GM23338 (cell line): ENCODE measurements around the gene STK4. TPM values are rescaled to one million over a fixed set of nuclear protein-coding genes. Genes with fewer than 3 reads are reported as not detected.

Experiments
- ATAC-seq: fragments of 200-7000 bp; cut with Tn5 transposase; 3 replicates; pipeline ENCODE4 v1.9.1; 2020
- DNase-seq: peaks from one replicate; pipeline ENCODE4 v3.0.0-alpha.2; 2015; ENCODE audit warnings: low spot score
- H2AFZ ChIP-seq: fragments of 200-600 bp; sonication (generic); 2 replicates; pipeline ENCODE4 v1.8.0; 2016; ENCODE audit warnings: antibody characterized with exemption, mild to moderate bottlenecking, moderate library complexity
- H3F3A ChIP-seq: fragments of 200-600 bp; sonication (generic); replicated peaks from 2 replicates; pipeline ENCODE4 v1.8.0; 2017; ENCODE audit warnings: antibody characterized with exemption, mixed run types, low read depth
- H3K27ac ChIP-seq: fragments of 200-600 bp; sonication (generic); 2 replicates; pipeline ENCODE4 v1.6.1; 2016; ENCODE audit warnings: low read depth
- H3K27me3 ChIP-seq: fragments of 200-600 bp; sonication (generic); 2 replicates; pipeline ENCODE4 v1.8.0; 2016; ENCODE audit warnings: mild to moderate bottlenecking, mixed run types, moderate library complexity; ENCODE audit not compliant: insufficient read depth
- H3K36me3 ChIP-seq: fragments of 200-600 bp; sonication (generic); 2 replicates; pipeline ENCODE4 v1.8.0; 2016; ENCODE audit warnings: mild to moderate bottlenecking; ENCODE audit not compliant: insufficient read depth
- H3K4me1 ChIP-seq: fragments of 200-600 bp; sonication (generic); 2 replicates; pipeline ENCODE4 v1.8.0; 2016; ENCODE audit warnings: mild to moderate bottlenecking, moderate library complexity; ENCODE audit not compliant: insufficient read depth
- H3K4me2 ChIP-seq: fragments of 200-600 bp; sonication (generic); 2 replicates; pipeline ENCODE4 v1.7.1; 2017; ENCODE audit warnings: mixed run types
- H3K4me3 ChIP-seq: fragments of 200-600 bp; sonication (generic); 2 replicates; pipeline ENCODE4 v1.6.1; 2016; ENCODE audit warnings: mixed run types
- H3K79me2 ChIP-seq: fragments of 200-600 bp; sonication (generic); replicated peaks from 2 replicates; pipeline ENCODE4 v1.8.0; 2017; ENCODE audit warnings: mild to moderate bottlenecking; ENCODE audit not compliant: insufficient read depth
- H3K9me2 ChIP-seq: fragments of 200-600 bp; sonication (generic); 2 replicates; pipeline ENCODE4 v1.8.0; 2017; ENCODE audit not compliant: insufficient read depth
- H4K20me1 ChIP-seq: fragments of 200-600 bp; sonication (generic); replicated peaks from 2 replicates; pipeline ENCODE4 v1.8.0; 2017; ENCODE audit warnings: mild to moderate bottlenecking; ENCODE audit not compliant: insufficient read depth
- H3K27ac Mint-ChIP-seq: 2 replicates; pipeline ENCODE4 v1.8.0; 2020; ENCODE audit warnings: inconsistent platforms, mild to moderate bottlenecking, moderate library complexity, mixed read lengths
- H3K27me3 Mint-ChIP-seq: 3 replicates; pipeline ENCODE4 v1.8.0; 2022; ENCODE audit warnings: low read depth, mild to moderate bottlenecking, moderate library complexity, mixed read lengths, inconsistent platforms; ENCODE audit not compliant: insufficient read depth, poor library complexity
- H3K36me3 Mint-ChIP-seq: 3 replicates; pipeline ENCODE4 v1.8.0; 2021; ENCODE audit warnings: low read depth, mild to moderate bottlenecking, inconsistent platforms, moderate library complexity, mixed read lengths
- H3K4me1 Mint-ChIP-seq: 3 replicates; pipeline ENCODE4 v1.8.0; 2020; ENCODE audit warnings: mild to moderate bottlenecking, inconsistent platforms, mixed read lengths
- H3K4me3 Mint-ChIP-seq: 3 replicates; pipeline ENCODE4 v1.8.0; 2021; ENCODE audit warnings: moderate library complexity, mild to moderate bottlenecking, inconsistent platforms, mixed read lengths
- H3K9me3 Mint-ChIP-seq: 3 replicates; pipeline ENCODE4 v1.8.0; 2020; ENCODE audit warnings: moderate library complexity, mild to moderate bottlenecking, inconsistent platforms, mixed read lengths
- CREB1 ChIP-seq: fragments of 250-450 bp; sonication (Bioruptor Pico); IDR thresholded peaks from 2 replicates; pipeline ENCODE4 v1.5.0; 2020; ENCODE audit warnings: low read depth, mild to moderate bottlenecking, moderate library complexity
- CTCF ChIP-seq, 2 experiments: fragments of 200-600 bp in 1 of 2; sonication (generic) in 1 of 2; conservative IDR thresholded peaks; 2 replicates each; pipeline versions ENCODE4 v1.5.1 to v1.6.1; 2016 to 2017; ENCODE audit warnings: antibody characterized with exemption in 2 of 2, low read depth in 2 of 2, mild to moderate bottlenecking in 2 of 2, moderate library complexity in 1 of 2
- ETS1 ChIP-seq: IDR thresholded peaks from 2 replicates; pipeline ENCODE4 v1.6.1; 2016; ENCODE audit warnings: antibody characterized with exemption
- EZH2 ChIP-seq: fragments of 200-600 bp; sonication (generic); IDR thresholded peaks from one replicate; pipeline ENCODE4 v1.8.0; 2017; ENCODE audit warnings: antibody characterized with exemption, mild to moderate bottlenecking, low read depth; ENCODE audit not compliant: unreplicated experiment
- EZH2phosphoT487 ChIP-seq: fragments of 200-600 bp; sonication (generic); IDR thresholded peaks from one replicate; pipeline ENCODE4 v1.8.1; 2018; ENCODE audit warnings: antibody characterized with exemption; ENCODE audit not compliant: unreplicated experiment
- NANOG ChIP-seq: IDR thresholded peaks from 2 replicates; pipeline ENCODE4 v1.6.1; 2016; ENCODE audit warnings: antibody characterized with exemption, borderline replicate concordance
- POLR2AphosphoS5 ChIP-seq: IDR thresholded peaks from 2 replicates; pipeline ENCODE4 v1.6.1; 2016; ENCODE audit warnings: antibody characterized with exemption, low read depth
- REST ChIP-seq: IDR thresholded peaks from one replicate; pipeline ENCODE4 v1.6.1; 2018; ENCODE audit warnings: antibody characterized with exemption; ENCODE audit not compliant: unreplicated experiment
- STAT1 ChIP-seq: IDR thresholded peaks from one replicate; pipeline ENCODE4 v1.6.1; 2016; ENCODE audit warnings: antibody characterized with exemption; ENCODE audit not compliant: unreplicated experiment
- ZNF114 ChIP-seq: fragments of 250-450 bp; sonication (Bioruptor Pico); IDR thresholded peaks from 2 replicates; pipeline ENCODE4 v1.5.0; 2020; ENCODE audit warnings: mild to moderate bottlenecking, moderate library complexity
- polyA plus RNA-seq: library from polyadenylated mRNA; unstranded; fragments of >200 nt; fragmentation: Nextera tagmentation; extraction: Ambion mirVana; gene quantifications from 2 replicates; pipeline ENCODE4 v1.2.1, GENCODE V29; 2016
- total RNA-seq: library from RNA; depleted of rRNA; stranded (reverse); fragments of >200 nt; shearing (Covaris generic); gene quantifications from 2 replicates; pipeline ENCODE4 v1.2.3, GENCODE V29; 2014

The STK4 gene
- total and polyA plus RNA-seq, 2 experiments from 2014 or later = 37.7 to 58.7 TPM

- Histone ChIP-seq H3K27me3 (no peaks in the 10 kb centered on the region), H3K36me3 (peaks cover 28% of the 10 kb centered on the region), H3K4me3 (no peak overlapping the region), H3K4me1 (no peaks in the 10 kb centered on the region), H3K4me2 (no peak overlapping the region), H4K20me1 (peaks cover 12% of the 10 kb centered on the region; the same call in 1 of the 2 replicates), H3F3A (no peaks in the 10 kb centered on the region), H3K79me2 (no peaks in the 10 kb centered on the region; the same call in 1 of the 2 replicates), H2AFZ (no peak overlapping the region), H3K27ac (no peak overlapping the region), H3K9me2 (no peaks in the 10 kb centered on the region)
- Mint-ChIP-seq H3K4me3 (no peak overlapping the region), H3K27me3 (no peaks in the 10 kb centered on the region), H3K36me3 (peaks cover 67% of the 10 kb centered on the region), H3K27ac (no peak overlapping the region), H3K9me3 (no peaks in the 10 kb centered on the region; the same call in 2 of the 3 replicates), H3K4me1 (no peaks in the 10 kb centered on the region; the same call in 2 of the 3 replicates)
- no peak for TF ChIP-seq CTCF (conservative IDR thresholded peaks at IDR 0.05; ENCODE audit: low read depth in 2 of 2)
- TF ChIP-seq POLR2AphosphoS5 = no peak
- no peak for TF ChIP-seq STAT1
- no peak for DNase-seq
- no peak for ATAC-seq
Observed at GRCh38 chr20:44918342-44918741, 48.0 kb upstream of the STK4 start.

GRCh38 chr20:44918761-44919160, 47.6 kb upstream of the STK4 start:
- Mint-ChIP-seq H3K27ac (no peak overlapping the region), H3K36me3 (peaks cover 66% of the 10 kb centered on the region), H3K9me3 (no peaks in the 10 kb centered on the region; the same call in 2 of the 3 replicates), H3K27me3 (no peaks in the 10 kb centered on the region), H3K4me1 (no peaks in the 10 kb centered on the region; the same call in 2 of the 3 replicates), H3K4me3 (no peak overlapping the region)
- no peak overlapping the region for H3K27ac ChIP-seq
- ATAC-seq (no peak), DNase-seq (no peak)
- TF ChIP-seq STAT1 = no peak
- TF ChIP-seq EZH2 = no peak
- TF ChIP-seq EZH2phosphoT487 = no peak
- TF ChIP-seq ETS1 = no peak
- TF ChIP-seq NANOG = no peak
- no peak for TF ChIP-seq CTCF (conservative IDR thresholded peaks at IDR 0.05; ENCODE audit: low read depth in 2 of 2)
- no peak for TF ChIP-seq POLR2AphosphoS5
- no peak for TF ChIP-seq CREB1
- no peak for TF ChIP-seq REST
- no peak for TF ChIP-seq ZNF114
- no peak overlapping the region for H3K4me3 ChIP-seq
- H2AFZ ChIP-seq = no peak overlapping the region
- no peak overlapping the region for H3K4me2 ChIP-seq
- H3K27me3 ChIP-seq = no peaks in the 10 kb centered on the region
- H3K36me3 ChIP-seq = peaks cover 24% of the 10 kb centered on the region
- H3F3A ChIP-seq = no peaks in the 10 kb centered on the region
- no peaks in the 10 kb centered on the region for H3K4me1 ChIP-seq
- H3K79me2 ChIP-seq = no peaks in the 10 kb centered on the region; the same call in 1 of the 2 replicates
- H3K9me2 ChIP-seq = no peaks in the 10 kb centered on the region
- peaks cover 8% of the 10 kb centered on the region; the same call in 1 of the 2 replicates for H4K20me1 ChIP-seq
